ENCODE data around the gene CNTN4.
"Not testable (repeated sequence)": the region's sequence is repeated elsewhere in the genome, so short reads cannot be mapped to it uniquely, and the experiment has no call there.

Gene CNTN4

DNA sequence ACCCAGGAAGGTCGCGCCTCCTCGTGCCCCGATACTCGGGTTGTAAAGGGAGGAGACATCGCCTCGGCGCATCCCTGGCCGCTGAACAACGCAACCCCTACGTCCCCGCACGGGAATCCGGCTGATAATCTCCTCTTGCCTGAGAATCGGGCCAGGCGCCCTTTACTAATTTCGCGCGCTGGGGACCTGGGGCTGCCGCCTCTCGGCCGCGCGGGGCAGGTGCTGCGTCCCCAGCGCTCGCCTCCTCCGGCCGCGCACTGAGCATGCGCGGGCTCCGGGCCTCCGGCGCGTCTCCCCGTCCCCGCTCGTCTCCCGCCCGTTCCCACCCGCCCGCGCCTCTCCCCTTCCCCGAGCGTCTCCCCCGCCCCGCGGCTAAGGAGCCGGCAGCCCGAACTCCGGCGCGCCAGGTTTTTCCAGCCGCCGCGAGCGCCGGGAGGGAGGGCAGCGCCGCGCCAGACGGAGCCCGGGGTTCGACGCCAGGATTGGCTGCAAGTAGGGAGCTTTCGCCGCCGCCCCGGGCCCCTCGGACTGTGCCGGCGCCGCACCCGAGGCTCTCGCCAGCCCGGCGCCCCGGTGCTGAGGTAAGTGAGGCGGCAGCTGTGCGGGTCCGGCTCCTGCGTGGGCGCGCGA lies at the start of gene CNTN4:
Gene CNTN4 (plus strand): TSS at position 469 of the 630 bp plus-strand sequence.
- DNase-seq: no peak

DNA sequence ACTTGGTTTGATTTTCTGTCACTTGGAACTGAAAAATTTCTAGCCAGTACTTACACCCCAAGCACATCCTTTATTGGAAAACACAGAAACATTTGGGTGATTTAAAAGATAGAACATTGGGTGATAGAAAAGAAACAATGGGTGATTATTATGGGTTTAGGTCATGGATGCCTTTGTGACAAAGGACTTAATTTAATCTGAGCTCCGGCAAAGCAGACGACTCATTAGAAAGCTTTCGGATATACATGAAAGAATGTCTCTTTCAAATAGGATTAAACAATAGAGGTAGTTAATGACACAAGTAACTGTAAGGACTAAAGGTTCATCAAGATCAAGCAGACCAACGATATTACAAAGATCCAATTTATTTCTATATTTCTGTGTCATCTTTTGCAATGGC lies 37.3 kb upstream of the CNTN4 start:
- DNase-seq: no peak

DNA sequence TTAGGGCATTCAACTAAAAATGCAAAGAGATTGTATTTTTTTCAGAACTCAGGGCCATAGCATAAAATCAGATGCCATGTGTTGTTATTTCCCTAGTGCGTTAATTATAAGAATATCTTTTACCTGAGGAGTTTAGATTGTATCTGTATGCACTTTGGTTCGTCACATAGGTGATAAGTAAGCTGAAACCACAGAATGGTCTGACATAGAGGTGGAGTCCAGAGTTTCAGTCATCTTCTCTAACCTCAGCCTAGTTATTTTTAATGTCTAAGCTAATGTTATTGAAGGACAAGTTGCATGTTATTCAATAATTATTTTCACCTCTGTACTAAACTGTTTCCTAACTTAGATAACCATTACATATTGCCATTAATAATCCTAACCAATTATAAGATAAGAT lies 27.1 kb upstream of the CNTN4 start:
- no peak for DNase-seq

DNA sequence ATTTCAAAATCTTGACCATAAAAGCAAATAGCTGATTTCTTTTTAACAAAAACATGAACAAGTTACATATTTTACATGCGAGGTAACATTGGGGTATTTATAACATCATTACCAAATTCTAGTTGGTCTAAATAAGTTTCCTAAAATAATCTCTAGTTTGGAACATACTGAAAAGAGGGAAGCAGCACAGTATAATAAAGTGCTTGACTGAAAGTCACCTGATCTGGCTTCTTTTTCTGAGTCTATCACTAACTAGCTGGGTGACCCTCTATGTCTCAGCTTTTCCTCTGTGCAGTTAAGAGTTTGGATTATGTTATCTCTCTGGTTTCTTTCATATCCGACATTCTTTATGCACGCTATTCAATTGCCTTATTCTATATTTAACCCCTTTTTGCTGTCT lies 19.8 kb upstream of the CNTN4 start:
- no peak for DNase-seq

DNA sequence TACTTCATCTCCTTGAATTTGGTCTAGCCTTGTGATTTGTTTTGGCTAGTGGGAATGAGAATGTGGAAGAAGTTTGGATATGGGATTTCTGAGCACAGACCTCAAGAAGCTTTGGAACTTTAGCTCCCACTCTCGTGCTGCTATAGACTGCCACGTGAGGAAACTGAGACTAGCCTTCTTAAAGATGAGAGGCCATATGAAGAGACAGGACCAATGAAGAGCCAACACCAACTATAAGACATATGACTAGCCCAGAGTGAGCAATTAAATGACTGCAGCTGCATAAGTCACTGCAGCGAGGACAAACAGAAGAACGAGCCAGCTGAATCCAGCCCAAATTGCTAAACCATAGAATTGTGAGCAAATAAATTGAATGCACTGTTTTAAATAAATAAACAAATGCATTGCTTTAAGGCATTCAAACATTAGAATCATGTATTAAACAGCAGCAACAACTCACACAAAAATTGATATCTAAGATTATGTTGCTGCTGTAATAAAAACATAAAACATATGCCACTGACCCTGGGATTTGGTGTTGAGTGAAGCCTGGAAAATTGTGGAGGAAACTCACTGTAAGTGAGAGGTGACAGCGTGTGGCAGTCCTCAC lies 15.7 kb upstream of the CNTN4 start:
- no peak for DNase-seq

DNA sequence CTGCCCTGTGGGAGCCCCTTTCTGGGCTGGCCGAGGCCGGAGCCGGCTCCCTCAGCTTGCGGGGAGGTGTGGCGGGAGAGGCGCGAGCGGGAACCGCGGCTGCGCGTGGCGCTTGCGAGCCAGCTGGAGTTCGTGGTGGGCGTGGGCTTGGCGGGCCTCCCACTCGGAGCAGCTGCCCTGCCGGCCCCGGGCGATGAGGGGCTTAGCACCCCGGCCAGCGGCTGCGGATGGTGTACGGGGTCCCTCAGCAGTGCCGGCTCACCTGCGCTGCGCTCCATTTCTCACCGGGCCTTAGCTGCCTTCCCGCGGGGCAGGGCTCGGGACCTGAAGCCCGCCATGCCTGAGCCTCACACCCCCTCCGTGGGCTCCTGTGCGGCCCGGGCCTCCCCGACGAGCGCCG lies 15.1 kb upstream of the CNTN4 start:
- not testable (repeated sequence) for DNase-seq

DNA sequence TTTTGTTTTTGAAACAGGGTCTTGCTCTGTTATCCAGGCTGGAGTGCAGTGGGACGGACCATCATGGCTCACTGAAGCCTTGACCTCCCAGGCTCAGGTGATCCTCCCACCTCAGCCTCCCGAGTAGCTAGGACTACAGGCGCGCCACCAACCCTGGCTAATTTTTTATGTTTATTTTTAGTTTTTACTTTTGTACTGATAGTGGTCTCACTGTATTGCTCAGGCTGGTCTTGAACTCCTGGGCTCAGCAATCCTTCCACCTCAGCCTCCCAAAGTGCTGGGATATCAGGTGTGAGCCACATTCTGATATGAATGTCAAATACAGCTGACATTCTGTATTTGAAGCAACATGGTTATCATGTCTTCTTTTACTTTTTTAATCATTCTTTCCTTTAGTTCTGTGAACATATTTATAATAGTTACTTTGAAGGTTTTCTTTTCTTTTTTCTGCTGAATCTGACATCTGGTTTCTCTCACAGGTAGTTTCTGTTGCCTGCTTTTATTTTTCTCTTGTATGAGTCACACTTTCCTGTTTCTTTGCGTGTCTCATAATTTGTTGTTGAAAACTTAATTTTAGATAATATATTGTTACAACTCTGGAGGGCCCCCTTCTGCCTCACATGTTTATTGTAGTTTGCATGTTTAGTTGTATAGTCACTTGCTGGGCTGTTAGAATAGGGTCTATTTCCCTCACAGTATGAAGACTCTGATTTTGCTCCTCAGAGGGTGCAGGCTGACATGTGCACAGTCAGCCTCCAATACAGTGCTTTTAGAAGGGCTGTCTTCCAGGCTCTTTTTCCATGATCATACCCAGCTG lies 8.4 kb upstream of the CNTN4 start:
- DNase-seq: no peak

DNA sequence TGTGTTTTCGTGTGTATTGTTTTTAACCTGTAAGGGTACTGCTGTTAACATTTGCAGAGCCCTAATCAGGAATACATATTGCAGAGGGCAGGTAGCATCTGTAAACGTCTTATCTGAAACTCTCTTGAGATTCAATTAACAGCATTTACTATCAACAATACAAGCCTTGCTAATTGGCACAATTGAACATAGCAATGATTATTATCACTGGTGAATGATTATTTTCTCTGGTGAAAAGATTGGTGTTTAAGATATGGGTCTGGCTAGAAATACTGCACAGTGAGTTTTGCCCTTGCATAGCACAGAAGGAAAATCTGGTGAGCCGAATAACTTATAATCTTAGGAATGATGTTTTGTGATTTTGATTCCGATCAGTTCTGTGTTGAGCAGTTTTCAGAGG lies 5.9 kb upstream of the CNTN4 start:
- no peak for DNase-seq

DNA sequence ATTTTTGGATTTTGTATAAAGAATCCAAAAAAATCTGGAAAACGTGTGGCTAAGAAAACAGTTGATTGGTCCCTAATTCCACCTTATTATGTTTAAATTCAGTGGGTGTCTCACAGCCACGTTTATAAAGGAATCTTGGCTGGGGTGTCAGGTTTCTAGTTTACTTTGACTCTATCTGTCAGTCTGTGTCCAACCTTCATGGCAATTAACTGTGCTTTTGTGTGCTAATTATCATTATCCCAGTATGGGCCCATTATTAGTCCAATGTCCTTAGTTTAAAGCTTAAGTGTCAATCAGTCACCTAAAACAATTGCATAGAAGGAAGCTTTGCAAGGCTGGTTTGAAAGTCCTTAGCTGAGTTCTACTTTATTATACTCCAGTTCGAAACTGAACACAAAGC lies 3.7 kb upstream of the CNTN4 start:
- DNase-seq: no peak

DNA sequence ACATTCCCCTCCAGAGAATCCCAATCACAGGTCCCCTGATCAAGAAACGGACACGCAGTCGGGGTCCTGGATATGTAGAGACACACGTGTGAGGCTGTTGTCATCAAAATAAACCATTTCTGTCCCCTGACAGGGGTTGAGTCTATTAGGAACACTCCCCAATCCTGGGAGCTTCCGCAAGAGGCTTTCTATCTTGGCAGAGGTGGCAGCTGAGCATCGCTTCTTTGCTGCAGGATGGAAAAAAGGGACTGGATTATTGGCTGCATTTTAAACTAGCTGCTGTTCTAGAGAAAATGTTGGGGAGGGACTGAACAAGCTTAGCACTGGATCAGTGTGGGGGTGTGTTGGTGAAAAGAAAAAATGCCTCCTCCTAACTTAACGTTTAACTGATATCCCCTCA lies 2.5 kb upstream of the CNTN4 start:
- no peak for DNase-seq

DNA sequence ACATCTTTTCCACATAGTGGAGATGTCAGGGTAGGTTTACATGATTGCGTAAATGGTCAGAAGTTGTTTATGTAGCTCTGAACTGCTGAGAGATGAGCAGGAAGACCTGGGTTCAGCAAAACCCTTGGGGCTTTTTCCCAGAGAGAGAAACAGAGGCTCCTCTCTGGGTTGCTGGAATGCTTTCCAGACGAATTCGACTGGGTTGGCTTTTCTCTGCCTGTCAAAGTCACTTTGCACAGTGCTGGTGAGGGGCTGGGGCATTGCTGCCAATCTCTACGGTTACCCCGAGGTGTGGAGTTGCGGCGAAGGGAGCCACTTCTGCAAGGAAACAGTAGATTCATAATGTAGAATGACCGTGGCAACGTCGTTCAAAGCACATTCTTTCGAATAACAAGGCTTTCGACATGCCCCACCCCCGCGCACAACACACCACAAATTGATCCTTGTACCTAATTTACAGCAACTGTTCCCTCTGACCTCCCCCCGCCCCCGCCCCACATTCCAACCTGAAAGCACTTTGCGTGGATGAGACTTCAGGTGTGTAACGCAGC lies 950 bp upstream of the CNTN4 start:
- no peak for DNase-seq

DNA sequence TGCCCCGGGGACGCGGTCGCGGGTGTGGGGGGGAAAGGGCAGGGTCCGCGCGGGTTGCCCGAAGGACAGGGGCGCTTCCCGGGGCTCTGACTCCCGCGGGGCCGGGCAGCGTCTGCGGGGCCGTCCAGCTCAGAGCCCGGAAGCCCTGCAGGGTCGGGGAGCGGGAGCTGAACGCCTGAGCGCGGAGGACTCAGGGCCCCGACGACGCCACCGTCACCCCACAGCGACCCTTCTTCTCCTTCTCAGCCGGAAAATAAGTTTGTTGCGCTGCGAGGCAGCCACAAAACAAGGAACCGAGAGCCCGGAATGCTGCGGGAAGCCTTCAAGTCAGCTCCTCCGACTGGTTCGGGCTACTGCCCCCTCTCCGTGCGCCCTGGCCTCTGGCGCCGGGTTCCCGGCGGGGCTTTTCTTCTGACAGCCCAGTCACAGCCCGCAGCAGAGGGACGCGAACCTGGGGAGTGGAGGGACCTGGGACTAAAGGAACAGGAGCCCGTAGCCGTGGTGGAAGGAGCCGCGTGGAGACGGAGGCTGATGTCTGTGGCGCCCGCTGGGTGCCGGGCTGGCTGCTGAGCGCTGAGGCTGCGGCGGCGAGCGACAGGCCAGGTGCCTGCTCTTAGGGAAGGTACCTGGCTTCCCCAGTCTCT lies 484 bp downstream of the CNTN4 start:
- DNase-seq: no peak

DNA sequence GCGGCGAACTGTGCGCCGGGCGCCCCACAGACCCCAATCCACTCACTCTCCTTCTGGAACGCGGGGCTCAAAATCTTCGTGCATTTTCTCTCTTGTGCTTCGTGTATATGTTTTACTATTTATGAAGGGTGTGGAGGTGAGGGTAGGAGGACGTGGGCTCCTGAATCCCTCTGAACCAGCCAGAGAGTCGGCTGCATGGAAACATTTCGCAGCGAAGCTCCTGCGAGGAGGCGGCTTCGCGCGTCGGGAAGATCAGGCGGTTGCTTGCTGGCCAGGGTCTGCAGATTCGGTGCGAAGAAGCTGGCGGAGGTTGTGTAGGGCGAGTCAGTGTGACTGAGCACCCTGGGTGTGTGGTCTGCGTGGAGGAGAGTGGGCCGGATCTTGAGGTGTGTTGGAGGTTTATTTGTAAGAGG lies 1.1 kb downstream of the CNTN4 start:
- DNase-seq: no peak

DNA sequence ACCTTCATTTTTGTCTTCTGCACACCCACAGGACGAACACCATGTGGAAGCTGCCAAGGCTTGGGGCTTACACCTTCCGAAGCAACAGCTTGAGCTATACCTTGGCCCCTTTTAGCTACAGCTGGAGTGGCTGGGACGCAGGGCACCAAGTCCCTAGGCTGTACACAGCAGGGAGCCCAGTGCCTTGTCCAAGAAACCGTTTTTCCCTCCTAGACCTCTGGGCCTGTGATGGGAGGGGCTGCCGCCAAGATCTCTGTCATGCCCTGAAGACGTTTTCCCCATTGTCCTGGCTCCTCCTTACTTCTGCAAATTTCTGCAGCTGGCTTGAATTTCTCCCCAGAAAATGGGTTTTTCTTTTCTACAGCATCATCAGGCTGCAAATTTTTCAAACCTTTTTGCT lies 7.8 kb downstream of the CNTN4 start:
- no peak for DNase-seq

DNA sequence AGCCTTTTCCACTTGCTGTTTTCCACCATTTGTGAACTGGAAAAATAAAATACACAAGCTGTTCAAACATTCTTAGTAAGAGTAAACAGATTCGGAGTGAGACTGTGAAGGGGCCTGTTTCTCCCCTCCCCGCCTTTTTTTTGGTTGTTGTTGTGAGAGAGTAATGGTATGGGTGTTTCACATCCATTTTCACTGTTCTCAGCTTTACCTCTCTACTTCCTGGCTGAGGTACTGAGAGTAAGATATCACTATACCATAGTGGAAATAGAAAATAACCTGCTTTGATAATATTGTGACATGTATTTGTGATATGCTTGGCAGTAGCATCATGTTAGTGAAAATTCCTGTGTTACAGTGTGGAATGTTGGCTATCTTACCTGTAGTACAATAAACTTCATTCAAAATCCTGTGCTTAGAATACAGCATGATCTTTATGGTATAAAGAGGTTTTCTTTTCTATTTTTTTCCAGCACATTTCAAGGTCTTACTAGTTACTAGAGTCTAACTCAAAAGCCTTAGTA lies 12.0 kb downstream of the CNTN4 start:
- DNase-seq: no peak

DNA sequence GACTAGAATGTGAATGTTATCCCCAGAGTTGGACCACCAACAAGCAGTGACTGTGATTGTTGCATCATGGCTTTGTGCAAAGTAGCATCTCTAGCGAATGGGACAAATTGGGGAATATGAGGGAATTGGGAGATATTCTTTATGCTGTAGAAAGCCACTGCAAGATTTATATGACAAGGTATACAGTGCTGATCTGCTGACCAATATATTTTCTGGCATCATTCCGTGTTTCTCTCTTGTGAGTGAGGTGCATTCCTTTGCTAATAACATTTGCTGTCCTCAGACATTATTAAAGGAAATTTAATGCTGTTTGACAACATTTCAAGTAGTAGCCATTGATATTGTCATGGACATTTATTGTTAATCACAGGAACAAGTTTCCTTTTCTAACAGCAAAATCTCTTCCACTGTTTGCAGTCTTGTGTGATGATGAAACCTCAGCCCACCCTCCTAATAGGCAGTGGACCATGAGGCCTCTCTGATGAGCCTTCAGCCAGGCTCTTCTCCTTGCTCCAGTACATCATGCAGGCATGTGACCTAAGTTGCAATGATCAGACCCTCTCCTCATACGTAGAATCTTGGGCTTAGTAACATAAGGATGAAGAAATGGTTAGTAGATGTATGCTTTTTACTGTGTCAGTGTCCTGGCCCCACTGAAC lies 16.1 kb downstream of the CNTN4 start:
- no peak for DNase-seq

DNA sequence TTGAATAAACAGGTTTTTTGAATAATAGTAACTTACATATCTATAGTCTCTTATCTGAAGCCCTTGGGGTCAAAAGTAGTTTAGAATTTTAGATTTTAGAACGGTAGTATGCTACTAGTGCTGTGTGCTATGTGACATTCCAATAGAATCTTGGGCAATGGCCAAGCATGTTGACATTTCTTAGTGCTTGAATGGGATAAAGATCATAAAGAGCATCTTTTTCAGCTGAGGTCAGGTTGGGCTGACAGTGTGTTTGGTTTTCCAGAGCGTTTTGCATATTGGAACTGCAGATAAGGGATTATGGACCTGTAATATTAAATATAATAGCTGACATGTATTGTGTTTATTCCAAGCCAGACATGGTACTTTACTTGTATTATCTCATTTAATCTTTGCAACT lies 32.1 kb downstream of the CNTN4 start:
- no peak for DNase-seq

DNA sequence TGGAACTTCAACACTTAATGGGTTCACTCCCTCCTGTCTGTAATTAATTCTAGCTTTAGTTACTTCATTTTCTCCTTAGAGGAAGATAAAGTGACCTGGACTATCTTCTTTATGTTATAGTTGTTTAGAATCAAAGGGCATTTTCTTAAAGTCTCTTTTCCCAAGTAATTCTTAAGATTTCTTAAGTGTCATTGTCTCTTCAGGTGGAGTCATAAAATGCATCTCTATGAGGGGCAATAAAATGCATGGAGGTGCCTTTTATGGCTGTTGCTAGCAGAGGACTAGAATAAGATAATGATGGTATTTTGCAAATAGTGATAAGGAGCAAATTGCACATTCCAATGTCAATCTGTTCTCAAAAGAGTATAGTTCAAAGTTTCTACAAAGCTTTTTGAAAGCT lies 34.5 kb downstream of the CNTN4 start:
- no peak for DNase-seq

DNA sequence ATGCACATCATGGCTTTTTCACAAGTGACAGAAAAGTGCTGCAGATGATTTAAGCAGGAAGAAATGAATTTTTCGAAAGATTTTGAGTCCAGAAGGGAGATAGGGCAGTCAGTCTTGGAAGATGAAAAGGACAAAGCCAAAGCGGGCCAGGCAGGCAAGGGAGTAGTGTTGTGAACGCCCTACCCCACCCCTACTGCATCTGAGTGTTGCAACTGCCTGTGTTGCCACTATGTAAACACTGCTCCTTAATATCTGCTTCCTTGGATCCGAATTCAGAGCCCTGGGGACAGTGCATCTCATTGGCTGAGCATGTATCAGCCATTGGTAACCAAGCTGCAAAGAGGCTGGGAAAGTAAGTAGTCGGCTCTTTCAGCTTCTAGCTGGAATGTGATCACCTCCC lies 39.0 kb downstream of the CNTN4 start:
- DNase-seq: no peak

DNA sequence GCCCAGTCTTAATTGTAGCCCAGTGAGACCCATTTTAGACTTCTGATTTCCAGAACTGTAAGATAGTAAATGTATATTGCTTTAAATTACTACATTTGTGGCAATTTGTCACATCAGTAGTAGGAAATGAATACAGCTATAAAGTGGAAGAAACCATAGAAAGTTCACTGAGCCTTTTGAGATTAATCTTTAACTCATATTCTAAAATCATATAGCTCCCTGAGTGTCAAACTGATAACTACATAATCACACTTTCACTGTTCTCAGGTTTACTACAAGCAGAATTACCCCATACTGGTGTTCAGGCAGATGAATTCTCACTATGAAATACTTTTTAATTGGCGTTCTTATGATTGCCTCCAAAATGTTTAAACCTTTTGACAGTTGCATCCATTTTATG lies 42.8 kb downstream of the CNTN4 start:
- no peak for DNase-seq

DNA sequence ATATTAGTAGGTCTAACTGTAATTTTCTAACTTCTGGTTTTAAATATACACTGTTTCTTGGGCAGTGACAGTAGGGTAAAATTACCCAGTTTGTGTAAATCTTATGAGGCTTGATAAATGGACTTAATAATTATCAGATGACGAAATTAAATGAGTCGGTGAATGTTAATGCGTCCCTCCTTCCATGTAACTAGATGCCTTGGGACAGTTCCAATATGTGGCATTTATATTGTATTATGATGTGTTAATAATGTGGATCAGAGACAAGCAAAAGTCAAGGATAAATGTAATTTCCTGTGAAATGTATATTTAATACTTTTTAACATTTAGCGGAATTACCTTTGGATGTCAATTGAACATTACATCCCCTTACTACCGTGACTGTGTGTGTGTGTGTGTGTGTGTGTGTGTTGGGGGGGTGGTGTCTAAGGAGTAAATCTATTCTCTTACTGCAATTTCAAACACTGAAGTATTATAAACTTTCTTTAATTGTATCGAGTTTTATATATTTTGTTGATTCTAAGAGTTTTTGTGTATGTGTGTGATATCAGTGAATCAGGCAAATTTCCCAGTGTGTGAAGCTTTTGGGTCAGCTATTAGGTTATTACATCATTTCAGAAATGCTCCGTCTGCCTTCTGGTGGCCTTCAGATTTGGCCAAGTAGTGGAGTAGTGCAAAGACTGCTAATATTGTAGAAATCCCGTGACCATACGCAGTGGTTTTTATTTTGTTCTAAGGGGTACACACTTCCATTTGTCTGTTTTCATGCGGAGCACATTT lies 50.1 kb downstream of the CNTN4 start:
- DNase-seq: no peak

DNA sequence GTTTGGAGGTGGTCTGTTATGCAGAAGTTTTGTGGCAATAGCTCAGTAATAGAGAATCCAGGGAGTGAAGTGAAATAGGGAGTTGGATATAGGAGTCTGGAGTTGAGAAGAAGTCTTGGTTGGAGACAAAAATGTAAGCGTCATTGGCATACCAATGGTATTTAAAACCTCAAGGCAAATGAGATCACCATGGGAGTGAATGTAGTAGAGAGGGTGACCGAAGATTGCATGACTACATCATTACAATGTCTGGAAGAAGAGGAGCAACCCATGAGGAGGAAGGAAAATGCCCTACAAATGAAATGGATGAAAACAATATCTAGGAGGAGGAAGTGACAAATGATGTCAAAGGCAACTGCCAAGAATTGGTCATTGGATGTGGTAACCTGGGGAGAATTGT lies 54.4 kb downstream of the CNTN4 start:
- DNase-seq: no peak
